HL-60 (cell line): Measurements from ENCODE around the gene ADGRE1.

Experiments
- DNase-seq, 2 experiments: peaks; one replicate each; pipeline ENCODE4 v3.0.0-alpha.2; 2010 to 2020; ENCODE audit warnings: low read depth in 1 of 2, low spot score in 1 of 2
- H3K27ac ChIP-seq: fragments of 250-450 bp; sonication (Bioruptor Pico); replicated peaks from 2 replicates; pipeline ENCODE4 v1.5.1; 2020; ENCODE audit warnings: mild to moderate bottlenecking, moderate library complexity
- H3K27me3 ChIP-seq: fragments of 250-450 bp; sonication (Bioruptor Pico); 2 replicates; pipeline ENCODE4 v1.5.1; 2021; ENCODE audit warnings: mild to moderate bottlenecking, moderate library complexity; ENCODE audit not compliant: insufficient read depth, poor library complexity, severe bottlenecking
- H3K4me3 ChIP-seq: replicated peaks from 2 replicates; pipeline ENCODE4 v1.5.1; 2011; ENCODE audit warnings: mild to moderate bottlenecking, control low read depth, low read length; ENCODE audit not compliant: insufficient read depth
- CTCF ChIP-seq: IDR thresholded peaks from one replicate; pipeline ENCODE4 v1.5.1; 2011; ENCODE audit warnings: low read length, control low read depth, inconsistent platforms; ENCODE audit not compliant: insufficient read depth
- GABPA ChIP-seq: IDR thresholded peaks from 2 replicates; pipeline ENCODE4 v1.6.1; 2012; ENCODE audit warnings: low read depth
- POLR2AphosphoS5 ChIP-seq: IDR thresholded peaks from 2 replicates; pipeline ENCODE4 v1.6.1; 2012; ENCODE audit warnings: low read depth
- REST ChIP-seq: IDR thresholded peaks from 2 replicates; pipeline ENCODE4 v1.6.1; 2012; ENCODE audit warnings: low read depth; ENCODE audit not compliant: insufficient replicate concordance
- SPI1 ChIP-seq: IDR thresholded peaks from 2 replicates; pipeline ENCODE4 v1.6.1; 2012; ENCODE audit warnings: low read depth, mild to moderate bottlenecking, borderline replicate concordance

ADGRE1 gene

GRCh38 chr19:6911523-6911922 is 24.1 kb downstream of the ADGRE1 start:
- no peaks in the 10 kb centered on the region for H3K27me3 ChIP-seq
- H3K4me3 ChIP-seq = no peak overlapping the region
- DNase-seq = no peak
- H3K27ac ChIP-seq = no peak overlapping the region
- TF ChIP-seq GABPA = no peak
- TF ChIP-seq CTCF = no peak
- no peak for TF ChIP-seq REST
- no peak for TF ChIP-seq SPI1
- no peak for TF ChIP-seq POLR2AphosphoS5

- H3K27me3 ChIP-seq = no peaks in the 10 kb centered on the region
- no peak overlapping the region for H3K4me3 ChIP-seq
- no peak overlapping the region for H3K27ac ChIP-seq
- no peak for TF ChIP-seq CTCF
- no peak for TF ChIP-seq SPI1
- TF ChIP-seq REST = no peak
- no peak for TF ChIP-seq GABPA
- no peak for TF ChIP-seq POLR2AphosphoS5
- no peak for DNase-seq
These were observed 26.9 kb downstream of the ADGRE1 start for GRCh38 chr19:6914321-6914720.

- no peak overlapping the region for H3K4me3 ChIP-seq
- no peak overlapping the region for H3K27ac ChIP-seq
- H3K27me3 ChIP-seq = no peaks in the 10 kb centered on the region
- no peak for TF ChIP-seq GABPA
- no peak for TF ChIP-seq CTCF
- no peak for TF ChIP-seq REST
- no peak for DNase-seq
These were observed 29.6 kb downstream of the ADGRE1 start for GRCh38 chr19:6916952-6917351.
